OCI-LY1 (cell line): ENCODE results near the gene CCHCR1.

ENCODE experiments used
- EZH2 ChIP-seq: fragments of 200-600 bp; sonication (generic), shearing (Covaris generic); IDR thresholded peaks from 2 replicates; pipeline ENCODE4 v1.8.0; 2017; ENCODE audit warnings: borderline replicate concordance, mixed run types, mild to moderate bottlenecking, antibody characterized with exemption, low read length, moderate library complexity, mixed read lengths
- TF ChIP-seq, protein P1 (sequence below): fragments of 200-600 bp; sonication (generic), shearing (Covaris generic); IDR thresholded peaks from 2 replicates; pipeline ENCODE4 v1.5.1; 2017; ENCODE audit warnings: mild to moderate bottlenecking, antibody characterized with exemption, low read length, moderate library complexity, mixed read lengths

DNA sequence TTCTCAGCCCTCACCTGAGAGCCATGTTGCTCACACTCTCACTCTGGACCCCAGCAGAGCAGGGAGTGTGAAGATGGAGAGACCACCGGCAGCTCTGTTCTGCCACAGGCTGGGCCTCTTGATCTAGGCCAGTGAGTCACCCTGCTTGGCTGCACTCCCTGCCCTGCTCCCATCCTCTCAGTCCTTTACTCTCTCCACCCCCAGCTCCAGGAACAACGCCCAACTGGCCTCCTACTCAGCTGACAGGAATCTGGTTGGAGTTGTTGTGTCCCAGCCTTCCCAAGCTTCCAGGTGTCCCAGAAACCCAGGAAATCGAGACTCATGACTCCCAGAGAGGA lies 43.1 kb downstream of the CCHCR1 start, which contains the start of gene PSORS1C1:
- TF ChIP-seq, protein P1, sequence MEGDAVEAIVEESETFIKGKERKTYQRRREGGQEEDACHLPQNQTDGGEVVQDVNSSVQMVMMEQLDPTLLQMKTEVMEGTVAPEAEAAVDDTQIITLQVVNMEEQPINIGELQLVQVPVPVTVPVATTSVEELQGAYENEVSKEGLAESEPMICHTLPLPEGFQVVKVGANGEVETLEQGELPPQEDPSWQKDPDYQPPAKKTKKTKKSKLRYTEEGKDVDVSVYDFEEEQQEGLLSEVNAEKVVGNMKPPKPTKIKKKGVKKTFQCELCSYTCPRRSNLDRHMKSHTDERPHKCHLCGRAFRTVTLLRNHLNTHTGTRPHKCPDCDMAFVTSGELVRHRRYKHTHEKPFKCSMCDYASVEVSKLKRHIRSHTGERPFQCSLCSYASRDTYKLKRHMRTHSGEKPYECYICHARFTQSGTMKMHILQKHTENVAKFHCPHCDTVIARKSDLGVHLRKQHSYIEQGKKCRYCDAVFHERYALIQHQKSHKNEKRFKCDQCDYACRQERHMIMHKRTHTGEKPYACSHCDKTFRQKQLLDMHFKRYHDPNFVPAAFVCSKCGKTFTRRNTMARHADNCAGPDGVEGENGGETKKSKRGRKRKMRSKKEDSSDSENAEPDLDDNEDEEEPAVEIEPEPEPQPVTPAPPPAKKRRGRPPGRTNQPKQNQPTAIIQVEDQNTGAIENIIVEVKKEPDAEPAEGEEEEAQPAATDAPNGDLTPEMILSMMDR: no peak
- no peak for TF ChIP-seq EZH2
